ENCODE data around the gene SLC29A3.

GRCh38 chr10:71402005-71402404 is 82.9 kb downstream of the SLC29A3 start:
- no peak for TF ChIP-seq CTCF (IDR thresholded peaks at IDR 0.05)
- TF ChIP-seq EZH2 (IDR thresholded peaks at IDR 0.05) = no peak
- no peak for TF ChIP-seq EZH2phosphoT487 (IDR thresholded peaks at IDR 0.05)

Data from neural progenitor cell (in vitro differentiated cells).